AG04450 (cell line): ENCODE data around the gene TSHZ2. TPM values are rescaled to one million over a fixed set of nuclear protein-coding genes. Genes with fewer than 3 reads are reported as not detected.
"Not testable (repeated sequence)": the region's sequence is repeated elsewhere in the genome, so short reads cannot be mapped to it uniquely, and the experiment has no call there.

Experiments
- CTCF ChIA-PET: fragments of 300-600, 350-600 bp; formaldehyde crosslinking; extraction: SDS; loops from one replicate; lab custom pipeline; 2022; ENCODE audit warnings: antibody characterized with exemption, inconsistent platforms; lab: Charles Lee
- POLR2A ChIA-PET: fragments of 350-600 bp; formaldehyde crosslinking; extraction: SDS; loops from one replicate; lab custom pipeline; 2021; ENCODE audit warnings: antibody characterized with exemption, inconsistent platforms; lab: Yijun Ruan, JAX
- DNase-seq: peaks from one replicate; pipeline ENCODE4 v3.0.0-alpha.2; 2011; ENCODE audit warnings: low read depth, low spot score
- H3K27ac ChIP-seq: one replicate; pipeline ENCODE4 v1.5.1; 2012; ENCODE audit warnings: low read depth, low read length, control low read depth
- H3K27me3 ChIP-seq: one replicate; pipeline ENCODE4 v1.6.0; 2012; ENCODE audit warnings: low read length; ENCODE audit not compliant: control insufficient read depth, insufficient read depth
- H3K4me3 ChIP-seq: 2 replicates; pipeline ENCODE4 v1.5.1; 2011; ENCODE audit warnings: mild to moderate bottlenecking, low read depth, low read length, control low read depth
- H3K9me3 ChIP-seq: 2 replicates; pipeline ENCODE4 v1.5.1; 2012; ENCODE audit warnings: low read length; ENCODE audit not compliant: control insufficient read depth, insufficient read depth
- polyA plus RNA-seq: library from polyadenylated mRNA; depleted of rRNA; stranded (reverse); fragments of >200 nt; gene quantifications from 2 replicates; pipeline ENCODE4 v1.2.3, GENCODE V29; 2011
- TF ChIP-seq, protein P1 (sequence below): IDR thresholded peaks from 2 replicates; pipeline ENCODE4 v1.5.1; 2011; ENCODE audit warnings: low read depth, low read length, control low read depth, inconsistent platforms

Gene TSHZ2
- polyA plus RNA-seq, 1 experiment, result not detected

DNA sequence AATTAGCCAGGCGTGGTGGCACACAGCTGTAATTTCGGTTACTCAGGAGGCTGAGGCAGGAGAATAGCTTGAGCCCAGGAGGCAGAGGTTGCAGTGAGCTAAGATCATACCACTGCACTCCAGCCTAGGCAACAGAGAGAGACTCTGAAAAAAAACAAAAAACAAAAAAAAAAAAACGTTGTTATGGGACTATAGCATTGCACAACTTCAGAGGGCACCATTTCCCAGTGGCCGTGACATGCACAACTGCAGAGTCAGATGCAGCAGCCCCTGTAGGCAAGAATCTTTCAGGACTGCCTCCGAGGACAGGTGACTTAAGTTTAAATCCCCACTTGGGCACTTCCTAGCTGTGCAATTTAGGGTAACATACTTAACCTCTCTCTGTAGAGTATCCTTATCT is 557.5 kb downstream of the TSHZ2 start:
- no peak for DNase-seq
- ChIA-PET CTCF (interaction anchor here (0.6 kb wide), 1 partner anchor 690 kb away, joined by 3 read pairs; no protein-coding TSS in a partner anchor), POLR2A (interaction anchor here (0.7 kb wide), 1 partner anchor 18 kb away, joined by 3 read pairs; no protein-coding TSS in a partner anchor)

DNA sequence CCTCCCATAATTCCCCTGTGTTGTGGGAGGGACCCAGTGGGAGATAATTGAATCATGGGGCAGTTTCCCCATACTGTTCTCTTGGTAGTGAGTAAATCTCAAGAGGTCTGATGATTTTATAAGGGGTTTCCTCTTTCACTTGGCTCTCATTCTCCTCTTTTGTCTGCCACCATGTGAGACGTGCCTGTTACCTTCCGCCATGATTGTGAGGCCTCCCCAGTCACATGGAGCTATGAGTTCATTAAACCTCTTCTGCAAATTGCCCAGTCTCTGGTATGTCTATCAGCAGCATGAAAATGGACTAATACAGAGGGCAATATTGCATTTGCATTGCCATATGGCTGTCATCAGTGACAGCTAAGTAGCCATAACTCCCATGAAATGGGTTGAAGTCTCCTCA is 558.3 kb downstream of the TSHZ2 start:
- Histone ChIP-seq H3K27me3 (no peaks in the 10 kb centered on the region), H3K27ac (no peak overlapping the region), H3K4me3 (no peak overlapping the region), H3K9me3 (no peaks in the 10 kb centered on the region)
- TF ChIP-seq, protein P1, sequence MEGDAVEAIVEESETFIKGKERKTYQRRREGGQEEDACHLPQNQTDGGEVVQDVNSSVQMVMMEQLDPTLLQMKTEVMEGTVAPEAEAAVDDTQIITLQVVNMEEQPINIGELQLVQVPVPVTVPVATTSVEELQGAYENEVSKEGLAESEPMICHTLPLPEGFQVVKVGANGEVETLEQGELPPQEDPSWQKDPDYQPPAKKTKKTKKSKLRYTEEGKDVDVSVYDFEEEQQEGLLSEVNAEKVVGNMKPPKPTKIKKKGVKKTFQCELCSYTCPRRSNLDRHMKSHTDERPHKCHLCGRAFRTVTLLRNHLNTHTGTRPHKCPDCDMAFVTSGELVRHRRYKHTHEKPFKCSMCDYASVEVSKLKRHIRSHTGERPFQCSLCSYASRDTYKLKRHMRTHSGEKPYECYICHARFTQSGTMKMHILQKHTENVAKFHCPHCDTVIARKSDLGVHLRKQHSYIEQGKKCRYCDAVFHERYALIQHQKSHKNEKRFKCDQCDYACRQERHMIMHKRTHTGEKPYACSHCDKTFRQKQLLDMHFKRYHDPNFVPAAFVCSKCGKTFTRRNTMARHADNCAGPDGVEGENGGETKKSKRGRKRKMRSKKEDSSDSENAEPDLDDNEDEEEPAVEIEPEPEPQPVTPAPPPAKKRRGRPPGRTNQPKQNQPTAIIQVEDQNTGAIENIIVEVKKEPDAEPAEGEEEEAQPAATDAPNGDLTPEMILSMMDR, result no peak
- ChIA-PET POLR2A (no interaction called here), CTCF (interaction anchor here (1.9 kb wide), 1 partner anchor 17 kb away, joined by 8 read pairs; no protein-coding TSS in a partner anchor)
- DNase-seq, result no peak

More for the DNA sequence above, 557.5 kb downstream of the TSHZ2 start:
- Histone ChIP-seq H3K4me3 (no peak overlapping the region), H3K27ac (no peak overlapping the region), H3K9me3 (no peaks in the 10 kb centered on the region), H3K27me3 (no peaks in the 10 kb centered on the region)
- TF ChIP-seq, protein P1, result no peak

DNA sequence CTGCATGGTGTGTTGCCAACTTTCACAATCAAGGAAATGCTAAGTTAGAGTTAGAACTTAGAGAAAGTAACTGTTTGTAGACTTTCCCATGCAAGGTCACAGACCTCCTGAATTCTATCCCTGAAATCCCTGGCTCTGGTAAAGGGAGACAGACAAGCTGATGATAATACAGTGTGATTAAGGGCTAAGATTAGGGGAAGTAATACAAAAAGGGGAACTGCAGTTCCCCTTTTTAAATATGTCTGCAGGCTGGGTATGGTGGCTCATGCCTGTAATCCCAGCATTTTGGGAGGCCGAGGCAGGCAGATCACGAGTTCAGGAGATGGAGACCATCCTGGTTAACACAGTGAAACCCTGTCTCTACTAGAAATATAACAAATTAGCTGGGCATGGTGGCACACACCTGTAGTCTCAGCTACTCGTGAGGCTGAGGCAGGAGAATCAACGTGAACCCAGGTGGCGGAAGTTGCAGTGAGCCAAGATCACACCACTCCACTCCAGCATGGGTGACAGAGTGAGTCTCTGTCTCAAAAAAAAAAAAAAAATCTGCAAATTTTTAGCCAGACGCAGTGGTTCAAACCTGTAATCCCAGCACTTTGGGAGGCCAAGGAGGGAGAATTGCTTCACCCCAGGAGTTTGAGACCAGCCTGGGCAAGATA is 560.6 kb downstream of the TSHZ2 start:
- CTCF ChIA-PET, H3K4me3 ChIP-seq, POLR2A ChIA-PET, H3K9me3 ChIP-seq, H3K27ac ChIP-seq, DNase-seq, H3K27me3 ChIP-seq: not testable (repeated sequence)

DNA sequence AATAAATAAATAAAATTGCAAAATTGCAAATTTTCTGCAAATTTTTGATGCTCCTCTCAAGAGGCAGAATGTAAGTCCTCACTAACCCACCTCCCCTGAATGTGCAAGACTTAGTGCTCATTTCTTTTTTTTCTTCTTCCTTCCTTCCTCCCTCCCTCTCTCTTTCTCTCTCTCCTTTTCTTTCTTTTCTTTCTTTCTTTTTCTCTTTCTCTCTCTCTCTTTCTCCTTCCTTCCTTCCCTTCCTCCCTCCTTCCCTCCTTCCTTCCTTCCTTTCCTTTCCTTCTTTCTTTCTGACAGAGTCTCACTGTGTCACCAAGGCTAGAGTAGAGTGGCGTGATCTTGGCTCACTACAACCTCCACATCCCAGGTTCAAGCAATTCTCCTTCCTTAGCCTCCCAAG is 561.3 kb downstream of the TSHZ2 start:
- no peaks in the 10 kb centered on the region for H3K9me3 ChIP-seq
- CTCF ChIA-PET, result no interaction called here
- H3K27ac ChIP-seq, result no peak overlapping the region
- no peak for DNase-seq
- H3K27me3 ChIP-seq, result no peaks in the 10 kb centered on the region
- TF ChIP-seq, protein P1, result no peak
- H3K4me3 ChIP-seq, result no peak overlapping the region
- POLR2A ChIA-PET, result no interaction called here

DNA sequence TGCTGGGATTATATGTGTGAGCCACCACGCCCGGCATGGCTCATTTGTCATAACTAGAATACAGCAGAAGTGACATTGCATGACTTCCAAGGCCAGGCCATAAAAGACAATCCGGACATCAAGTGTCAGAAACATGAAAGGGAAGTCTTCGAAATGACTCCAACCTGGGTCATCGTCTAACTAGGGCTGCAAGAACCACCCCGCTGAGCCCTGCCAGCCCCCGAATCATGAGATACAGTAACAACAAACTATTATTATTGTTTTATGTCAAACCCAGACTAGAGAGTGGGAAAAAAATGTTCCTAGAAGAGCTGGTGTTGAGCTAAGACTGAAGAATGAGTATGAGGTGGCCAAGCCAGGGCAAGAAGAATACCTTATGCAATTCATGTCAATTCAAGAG is 561.9 kb downstream of the TSHZ2 start:
- no peaks in the 10 kb centered on the region for H3K9me3 ChIP-seq
- no peak overlapping the region for H3K27ac ChIP-seq
- ChIA-PET CTCF (no interaction called here), POLR2A (no interaction called here)
- DNase-seq, result no peak
- H3K27me3 ChIP-seq, result no peaks in the 10 kb centered on the region
- no peak overlapping the region for H3K4me3 ChIP-seq
- TF ChIP-seq, protein P1, result no peak
